ENCODE data around the gene PCDHGB3.
"Not testable (repeated sequence)": the region's sequence is repeated elsewhere in the genome, so short reads cannot be mapped to it uniquely, and the experiment has no call there.

The PCDHGB3 gene

DNA sequence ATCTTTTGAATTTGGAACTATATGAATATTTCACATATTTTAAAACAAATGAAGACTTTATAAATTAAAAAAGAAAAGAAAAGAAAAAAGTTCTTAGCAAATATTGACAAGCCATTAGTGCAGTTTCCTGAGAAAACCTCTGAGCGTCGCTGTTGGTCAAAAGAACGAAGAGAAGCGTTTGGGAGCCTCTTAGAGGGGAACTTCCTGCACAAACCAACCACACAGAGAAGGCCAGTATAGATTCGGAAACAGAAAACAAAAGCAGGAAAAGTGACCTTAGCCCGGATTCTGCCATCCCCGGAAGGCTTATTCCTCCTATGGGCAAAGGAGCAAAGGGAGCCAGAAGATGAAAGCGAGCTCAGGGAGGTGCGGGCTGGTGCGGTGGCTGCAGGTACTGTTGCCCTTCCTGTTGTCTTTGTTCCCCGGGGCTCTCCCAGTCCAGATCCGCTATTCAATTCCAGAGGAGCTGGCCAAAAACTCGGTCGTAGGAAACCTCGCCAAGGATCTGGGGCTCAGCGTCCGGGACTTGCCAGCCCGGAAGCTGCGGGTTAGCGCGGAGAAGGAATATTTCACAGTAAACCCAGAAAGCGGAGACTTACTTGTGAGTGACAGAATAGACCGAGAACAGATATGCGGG, 10.1 kb upstream of the PCDHGB3 start, which contains the start of gene PCDHGB2:
TSS of gene PCDHGB2 (plus strand) at position 205 of the 637 bp plus-strand sequence. CDS start at position 347, 142 bp downstream.
- peaks cover 6% of the 10 kb centered on the region for H3K27me3 ChIP-seq (replicated peaks; ENCODE audit: control insufficient read depth, insufficient read depth, low read length)
- peaks cover 89% of the 10 kb centered on the region for H3K9me3 ChIP-seq (ENCODE audit: control insufficient read depth, low read length)
- no peaks in the 10 kb centered on the region for H3K36me3 ChIP-seq (ENCODE audit: control insufficient read depth, insufficient read depth, low read length, severe bottlenecking)
- H3K9ac ChIP-seq (ENCODE audit: low read length): peak within 1 kb of the TSS; percentile 54
- DNase-seq (ENCODE audit: low read depth): peak; percentile 37
- no peaks in the 10 kb centered on the region for H3K4me1 ChIP-seq (ENCODE audit: control insufficient read depth, insufficient read depth, low read length)
- peak within 1 kb of the TSS; percentile 78 for H3K4me3 ChIP-seq (ENCODE audit: low read length)

DNA sequence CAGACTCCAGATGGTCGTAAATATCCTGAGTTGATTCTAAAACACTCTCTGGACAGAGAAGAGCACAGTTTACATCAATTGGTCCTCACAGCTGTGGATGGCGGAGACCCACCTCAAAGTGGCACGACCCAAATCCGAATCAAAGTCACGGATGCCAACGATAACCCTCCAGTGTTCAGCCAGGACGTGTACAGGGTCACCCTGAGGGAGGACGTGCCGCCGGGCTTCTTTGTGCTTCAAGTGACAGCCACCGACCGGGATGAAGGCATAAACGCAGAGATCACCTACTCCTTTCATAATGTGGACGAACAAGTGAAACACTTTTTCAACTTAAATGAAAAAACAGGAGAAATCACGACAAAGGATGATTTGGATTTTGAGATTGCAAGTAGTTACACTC, 9.4 kb upstream of the PCDHGB3 start:
- H3K4me1 ChIP-seq (ENCODE audit: control insufficient read depth, insufficient read depth, low read length): no peaks in the 10 kb centered on the region
- H3K9ac ChIP-seq (ENCODE audit: low read length): no peak overlapping the region
- peaks cover 92% of the 10 kb centered on the region for H3K9me3 ChIP-seq (ENCODE audit: control insufficient read depth, low read length)

DNA sequence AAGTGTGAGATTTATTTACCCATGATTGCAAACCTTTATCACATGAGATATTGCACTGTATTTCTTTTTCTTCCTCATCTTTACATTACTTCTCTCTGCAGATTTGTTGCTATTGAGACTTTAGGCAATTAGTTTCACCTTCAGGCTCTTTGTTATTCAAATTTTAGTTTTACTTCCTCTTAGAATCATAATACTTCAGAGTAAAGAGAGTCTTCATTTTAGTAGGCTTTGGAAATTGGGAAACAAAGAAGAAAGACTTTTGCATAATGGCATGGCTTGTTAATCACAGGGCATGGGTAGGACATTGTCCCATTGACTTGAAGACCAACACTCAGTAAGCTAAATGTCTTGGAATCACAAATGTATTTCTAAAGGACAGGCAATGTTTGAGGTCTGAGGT, 7.3 kb upstream of the PCDHGB3 start:
- Histone ChIP-seq H3K27me3 (replicated peaks; ENCODE audit: control insufficient read depth, insufficient read depth, low read length) (peaks cover 16% of the 10 kb centered on the region), H3K4me3 (ENCODE audit: low read length) (no peak overlapping the region), H3K9ac (ENCODE audit: low read length) (no peak overlapping the region), H3K9me3 (ENCODE audit: control insufficient read depth, low read length) (peaks cover 87% of the 10 kb centered on the region), H3K4me1 (ENCODE audit: control insufficient read depth, insufficient read depth, low read length) (no peaks in the 10 kb centered on the region), H3K36me3 (ENCODE audit: control insufficient read depth, insufficient read depth, low read length, severe bottlenecking) (no peaks in the 10 kb centered on the region)
- DNase-seq (ENCODE audit: low read depth): no peak

More for the DNA sequence above, 9.4 kb upstream of the PCDHGB3 start:
- H3K27me3 ChIP-seq (replicated peaks; ENCODE audit: control insufficient read depth, insufficient read depth, low read length): peaks cover 8% of the 10 kb centered on the region
- H3K4me3 ChIP-seq (ENCODE audit: low read length): peak overlapping the region; percentile 78
- H3K36me3 ChIP-seq (ENCODE audit: control insufficient read depth, insufficient read depth, low read length, severe bottlenecking): no peaks in the 10 kb centered on the region
- no peak for DNase-seq (ENCODE audit: low read depth)

DNA sequence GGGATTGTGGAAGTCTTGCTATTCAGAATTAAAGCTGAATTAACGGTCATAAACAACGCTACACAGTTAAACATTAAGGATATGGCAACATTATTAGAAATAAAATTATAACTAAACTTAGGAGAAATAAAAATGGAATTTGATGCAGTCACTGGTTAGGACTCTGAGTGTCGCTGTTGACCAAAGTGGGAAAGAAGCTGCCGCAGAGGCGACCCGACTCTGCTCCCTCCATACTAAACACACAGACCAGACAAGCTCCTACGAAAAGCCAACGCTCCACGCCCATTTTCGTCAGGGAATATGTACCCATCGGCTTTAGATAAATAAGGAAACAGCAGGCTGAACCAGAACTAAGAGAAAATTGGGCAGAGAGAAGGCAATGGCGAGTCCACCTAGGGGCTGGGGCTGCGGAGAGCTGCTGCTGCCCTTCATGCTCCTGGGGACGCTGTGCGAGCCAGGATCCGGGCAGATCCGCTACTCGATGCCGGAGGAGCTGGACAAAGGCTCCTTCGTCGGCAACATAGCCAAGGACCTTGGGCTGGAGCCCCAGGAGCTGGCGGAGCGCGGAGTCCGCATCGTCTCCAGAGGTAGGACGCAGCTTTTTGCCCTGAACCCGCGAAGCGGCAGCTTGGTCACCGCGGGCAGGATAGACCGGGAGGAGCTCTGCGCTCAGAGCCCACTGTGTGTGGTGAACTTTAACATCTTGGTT, 5.9 kb upstream of the PCDHGB3 start, which contains the start of gene PCDHGA5:
TSS of gene PCDHGA5 (plus strand) at position 211 of the 709 bp plus-strand sequence. CDS start at position 380, 169 bp downstream.
- Histone ChIP-seq H3K9ac (ENCODE audit: low read length) (no peak within 1 kb of the TSS), H3K4me1 (ENCODE audit: control insufficient read depth, insufficient read depth, low read length) (no peaks in the 10 kb centered on the region), H3K4me3 (ENCODE audit: low read length) (peak within 1 kb of the TSS; percentile 68), H3K9me3 (ENCODE audit: control insufficient read depth, low read length) (peaks cover 76% of the 10 kb centered on the region), H3K36me3 (ENCODE audit: control insufficient read depth, insufficient read depth, low read length, severe bottlenecking) (no peaks in the 10 kb centered on the region), H3K27me3 (replicated peaks; ENCODE audit: control insufficient read depth, insufficient read depth, low read length) (peaks cover 16% of the 10 kb centered on the region)
- peak; percentile 5 for DNase-seq (ENCODE audit: low read depth)

DNA sequence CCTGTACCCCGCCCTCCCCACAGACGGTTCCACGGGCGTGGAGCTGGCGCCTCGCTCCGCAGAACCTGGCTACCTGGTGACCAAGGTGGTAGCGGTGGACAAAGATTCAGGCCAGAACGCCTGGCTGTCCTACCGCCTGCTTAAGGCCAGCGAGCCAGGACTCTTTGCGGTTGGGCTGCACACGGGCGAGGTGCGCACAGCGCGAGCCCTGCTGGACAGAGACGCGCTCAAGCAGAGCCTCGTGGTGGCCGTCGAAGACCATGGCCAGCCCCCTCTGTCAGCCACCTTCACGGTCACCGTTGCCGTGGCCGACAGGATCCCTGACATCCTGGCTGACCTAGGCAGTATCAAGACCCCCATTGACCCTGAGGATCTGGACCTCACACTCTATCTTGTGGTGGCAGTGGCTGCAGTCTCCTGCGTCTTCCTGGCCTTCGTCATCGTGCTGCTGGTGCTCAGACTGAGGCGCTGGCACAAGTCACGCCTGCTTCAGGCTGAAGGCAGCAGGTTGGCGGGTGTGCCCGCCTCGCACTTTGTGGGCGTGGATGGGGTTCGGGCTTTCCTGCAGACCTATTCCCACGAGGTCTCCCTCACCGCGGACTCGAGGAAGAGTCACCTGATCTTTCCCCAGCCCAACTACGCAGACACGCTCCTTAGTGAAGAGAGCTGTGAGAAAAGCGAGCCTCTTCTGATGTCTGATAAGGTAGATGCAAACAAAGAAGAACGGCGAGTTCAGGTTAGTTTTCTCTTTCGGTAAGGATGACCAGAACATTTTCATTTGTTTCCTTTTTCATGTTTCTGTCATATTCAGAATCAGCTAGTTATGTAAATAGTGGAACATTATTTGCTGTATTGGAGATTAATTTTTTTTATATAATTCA, 3.8 kb upstream of the PCDHGB3 start:
- no peak overlapping the region for H3K4me3 ChIP-seq (ENCODE audit: low read length)
- H3K9me3 ChIP-seq (ENCODE audit: control insufficient read depth, low read length): peaks cover 70% of the 10 kb centered on the region
- peaks cover 22% of the 10 kb centered on the region for H3K27me3 ChIP-seq (replicated peaks; ENCODE audit: control insufficient read depth, insufficient read depth, low read length)
- H3K4me1 ChIP-seq (ENCODE audit: control insufficient read depth, insufficient read depth, low read length): peaks cover 4% of the 10 kb centered on the region
- H3K9ac ChIP-seq (ENCODE audit: low read length): no peak overlapping the region
- no peaks in the 10 kb centered on the region for H3K36me3 ChIP-seq (ENCODE audit: control insufficient read depth, insufficient read depth, low read length, severe bottlenecking)
- no peak for DNase-seq (ENCODE audit: low read depth)

DNA sequence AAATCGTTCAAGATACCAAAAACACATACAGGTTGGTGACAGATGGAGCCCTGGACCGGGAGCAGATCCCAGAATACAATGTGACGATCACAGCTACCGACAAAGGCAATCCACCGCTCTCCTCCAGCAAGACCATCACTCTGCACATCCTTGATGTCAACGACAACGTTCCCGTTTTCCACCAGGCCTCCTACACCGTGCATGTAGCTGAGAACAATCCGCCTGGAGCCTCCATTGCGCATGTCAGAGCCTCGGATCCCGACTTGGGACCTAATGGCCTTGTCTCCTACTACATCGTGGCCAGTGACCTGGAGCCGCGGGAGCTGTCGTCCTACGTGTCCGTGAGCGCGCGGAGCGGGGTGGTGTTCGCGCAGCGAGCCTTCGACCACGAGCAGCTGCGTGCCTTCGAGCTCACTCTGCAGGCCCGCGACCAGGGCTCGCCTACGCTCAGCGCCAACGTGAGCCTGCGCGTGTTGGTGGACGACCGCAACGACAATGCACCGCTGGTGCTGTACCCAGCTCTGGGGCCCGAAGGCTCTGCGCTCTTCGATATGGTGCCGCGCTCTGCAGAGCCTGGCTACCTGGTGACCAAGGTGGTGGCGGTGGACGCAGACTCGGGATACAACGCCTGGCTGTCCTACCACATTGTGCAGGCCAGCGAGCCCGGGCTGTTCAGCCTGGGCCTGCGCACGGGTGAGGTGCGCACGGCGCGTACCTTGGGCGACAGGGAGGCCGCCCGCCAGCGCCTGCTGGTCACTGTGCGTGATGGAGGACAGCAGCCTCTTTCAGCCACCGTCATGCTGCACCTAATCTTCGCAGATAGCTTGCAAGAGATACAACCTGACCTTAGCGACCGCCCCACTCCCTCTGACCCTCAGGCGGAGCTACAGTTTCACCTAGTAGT, 1.8 kb downstream of the PCDHGB3 start:
- no peak for DNase-seq (ENCODE audit: low read depth)
- Histone ChIP-seq H3K4me1 (ENCODE audit: control insufficient read depth, insufficient read depth, low read length) (peaks cover 4% of the 10 kb centered on the region), H3K36me3 (ENCODE audit: control insufficient read depth, insufficient read depth, low read length, severe bottlenecking) (no peaks in the 10 kb centered on the region), H3K27me3 (replicated peaks; ENCODE audit: control insufficient read depth, insufficient read depth, low read length) (peaks cover 11% of the 10 kb centered on the region), H3K4me3 (ENCODE audit: low read length) (peak overlapping the region; percentile 16), H3K9ac (ENCODE audit: low read length) (no peak overlapping the region), H3K9me3 (ENCODE audit: control insufficient read depth, low read length) (peaks cover 61% of the 10 kb centered on the region)

DNA sequence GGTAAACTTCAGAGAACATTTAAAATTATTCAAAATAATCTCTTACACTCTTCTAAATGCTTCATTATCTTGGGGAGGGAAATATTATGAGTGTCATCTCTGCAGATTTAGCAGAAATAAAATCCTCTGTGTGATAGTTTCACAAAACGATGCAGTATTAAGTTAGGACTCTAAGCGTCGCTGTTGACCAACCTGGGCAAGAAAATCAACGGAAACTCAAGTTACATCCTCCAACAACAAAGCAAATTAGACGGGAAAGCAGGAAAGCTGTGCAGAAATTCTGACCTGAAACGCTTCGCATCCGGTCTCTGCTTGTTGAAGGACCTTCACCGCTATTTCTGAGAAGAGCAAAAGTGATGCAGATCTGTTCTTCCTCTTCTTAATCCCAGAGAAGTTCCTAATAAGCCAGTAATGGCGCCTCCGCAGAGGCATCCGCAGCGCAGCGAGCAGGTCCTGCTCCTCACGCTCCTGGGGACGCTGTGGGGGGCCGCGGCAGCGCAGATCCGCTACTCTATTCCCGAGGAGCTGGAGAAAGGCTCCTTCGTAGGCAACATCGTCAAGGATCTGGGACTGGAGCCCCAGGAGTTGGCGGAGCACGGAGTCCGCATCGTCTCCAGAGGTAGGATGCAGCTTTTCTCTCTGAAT, 3.8 kb downstream of the PCDHGB3 start, which contains the start of gene PCDHGA6:
TSS of gene PCDHGA6 (plus strand) at position 219 of the 645 bp plus-strand sequence. CDS start at position 412, 193 bp downstream.
- Histone ChIP-seq H3K4me1 (ENCODE audit: control insufficient read depth, insufficient read depth, low read length) (peaks cover 4% of the 10 kb centered on the region), H3K4me3 (ENCODE audit: low read length) (peak within 1 kb of the TSS; percentile 76), H3K9ac (ENCODE audit: low read length) (peak within 1 kb of the TSS; percentile 30), H3K27me3 (replicated peaks; ENCODE audit: control insufficient read depth, insufficient read depth, low read length) (peaks cover 11% of the 10 kb centered on the region), H3K9me3 (ENCODE audit: control insufficient read depth, low read length) (peaks cover 57% of the 10 kb centered on the region), H3K36me3 (ENCODE audit: control insufficient read depth, insufficient read depth, low read length, severe bottlenecking) (no peaks in the 10 kb centered on the region)
- peak; percentile 62 for DNase-seq (ENCODE audit: low read depth)

DNA sequence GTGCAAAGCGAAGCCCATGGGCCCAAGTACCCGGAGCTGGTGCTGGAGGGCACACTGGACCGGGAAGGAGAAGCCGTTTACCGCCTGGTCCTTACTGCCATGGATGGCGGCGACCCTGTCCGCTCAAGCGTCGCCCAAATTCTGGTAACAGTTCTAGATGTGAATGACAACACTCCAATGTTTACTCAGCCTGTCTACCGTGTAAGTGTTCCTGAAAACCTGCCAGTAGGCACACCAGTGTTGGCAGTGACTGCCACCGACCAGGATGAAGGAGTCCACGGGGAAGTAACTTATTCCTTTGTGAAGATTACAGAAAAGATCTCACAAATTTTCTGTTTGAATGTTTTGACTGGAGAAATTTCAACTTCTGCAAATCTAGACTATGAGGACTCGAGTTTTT, 4.6 kb downstream of the PCDHGB3 start:
- DNase-seq (ENCODE audit: low read depth): no peak
- Histone ChIP-seq H3K4me3 (ENCODE audit: low read length) (peak overlapping the region; percentile 76), H3K36me3 (ENCODE audit: control insufficient read depth, insufficient read depth, low read length, severe bottlenecking) (no peaks in the 10 kb centered on the region), H3K4me1 (ENCODE audit: control insufficient read depth, insufficient read depth, low read length) (peaks cover 4% of the 10 kb centered on the region), H3K27me3 (replicated peaks; ENCODE audit: control insufficient read depth, insufficient read depth, low read length) (peaks cover 11% of the 10 kb centered on the region), H3K9me3 (ENCODE audit: control insufficient read depth, low read length) (peaks cover 59% of the 10 kb centered on the region), H3K9ac (ENCODE audit: low read length) (no peak overlapping the region)

DNA sequence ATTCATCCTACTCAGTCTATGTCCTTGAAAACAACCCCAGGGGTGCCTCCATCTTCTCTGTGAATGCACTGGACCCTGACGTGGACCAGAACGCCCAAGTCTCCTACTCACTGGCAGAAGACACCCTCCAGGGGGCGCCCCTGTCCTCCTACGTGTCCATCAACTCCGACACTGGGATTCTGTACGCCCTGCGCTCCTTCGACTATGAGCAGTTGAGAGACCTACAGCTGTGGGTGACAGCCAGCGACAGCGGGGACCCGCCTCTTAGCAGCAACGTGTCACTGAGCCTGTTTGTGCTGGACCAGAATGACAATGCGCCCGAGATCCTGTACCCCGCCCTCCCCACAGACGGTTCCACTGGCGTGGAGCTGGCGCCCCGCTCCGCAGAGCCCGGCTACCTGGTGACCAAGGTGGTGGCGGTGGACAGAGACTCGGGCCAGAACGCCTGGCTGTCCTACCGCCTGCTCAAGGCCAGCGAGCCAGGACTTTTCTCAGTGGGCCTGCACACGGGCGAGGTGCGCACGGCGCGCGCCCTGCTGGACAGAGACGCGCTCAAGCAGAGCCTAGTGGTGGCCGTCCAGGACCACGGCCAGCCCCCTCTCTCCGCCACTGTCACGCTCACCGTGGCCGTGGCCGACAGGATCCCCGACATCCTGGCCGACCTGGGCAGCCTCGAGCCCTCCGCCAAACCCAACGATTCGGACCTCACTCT, 5.6 kb downstream of the PCDHGB3 start:
- DNase-seq (ENCODE audit: low read depth); H3K4me3 ChIP-seq (ENCODE audit: low read length); H3K9ac ChIP-seq (ENCODE audit: low read length); H3K36me3 ChIP-seq (ENCODE audit: control insufficient read depth, insufficient read depth, low read length, severe bottlenecking); H3K4me1 ChIP-seq (ENCODE audit: control insufficient read depth, insufficient read depth, low read length): not testable (repeated sequence)
- Histone ChIP-seq H3K27me3 (replicated peaks; ENCODE audit: control insufficient read depth, insufficient read depth, low read length) (peaks cover 11% of the 10 kb centered on the region), H3K9me3 (ENCODE audit: control insufficient read depth, low read length) (peaks cover 56% of the 10 kb centered on the region)

Data from adipocyte (in vitro differentiated cells).